HG03442 (cell line): Measurements from ENCODE around the gene LCP2.

ENCODE experiments used
- ATAC-seq: cut with Tn5 transposase; IDR thresholded peaks from one replicate; pipeline ENCODE4 v1.9.1; 2021; ENCODE audit warnings: mild to moderate bottlenecking, moderate library complexity; ENCODE audit not compliant: unreplicated experiment

The LCP2 gene

GRCh38 chr5:170297589-170298462 lies at the start of gene LCP2:
Gene LCP2 (minus strand): TSS chr5:170297777. CDS start chr5:170297611, 166 bp downstream.
- ATAC-seq, result peak; percentile 28

- no peak for ATAC-seq
Observed at GRCh38 chr5:170347022-170347567, 49.5 kb upstream of the LCP2 start.

- ATAC-seq, result no peak
Observed at GRCh38 chr5:170345971-170346370, 48.4 kb upstream of the LCP2 start.

- ATAC-seq, result no peak
Observed at GRCh38 chr5:170343177-170343576, 45.6 kb upstream of the LCP2 start.

- no peak for ATAC-seq
Observed at GRCh38 chr5:170342153-170342725, 44.7 kb upstream of the LCP2 start.

GRCh38 chr5:170341545-170341944 lies 44.0 kb upstream of the LCP2 start:
- no peak for ATAC-seq

- ATAC-seq, result no peak
Observed at GRCh38 chr5:170339780-170340167, 42.2 kb upstream of the LCP2 start.

GRCh38 chr5:170338933-170339779 lies 41.6 kb upstream of the LCP2 start:
- ATAC-seq, result peak; percentile 96

GRCh38 chr5:170338291-170338690 lies 40.7 kb upstream of the LCP2 start:
- no peak for ATAC-seq

- no peak for ATAC-seq
Observed at GRCh38 chr5:170337045-170337733, 39.6 kb upstream of the LCP2 start.

GRCh38 chr5:170336065-170336464 lies 38.5 kb upstream of the LCP2 start:
- ATAC-seq, result no peak

- no peak for ATAC-seq
Observed at GRCh38 chr5:170334626-170335025, 37.0 kb upstream of the LCP2 start.

- ATAC-seq, result peak; percentile 42
Observed at GRCh38 chr5:170333161-170333910, 35.8 kb upstream of the LCP2 start.

- ATAC-seq, result no peak
Observed at GRCh38 chr5:170332058-170332457, 34.5 kb upstream of the LCP2 start.

- no peak for ATAC-seq
Observed at GRCh38 chr5:170330568-170331054, 33.0 kb upstream of the LCP2 start.

GRCh38 chr5:170329524-170329923 lies 31.9 kb upstream of the LCP2 start:
- ATAC-seq, result no peak

GRCh38 chr5:170327829-170328228 lies 30.3 kb upstream of the LCP2 start:
- ATAC-seq, result no peak

- ATAC-seq, result no peak
Observed at GRCh38 chr5:170327168-170327567, 29.6 kb upstream of the LCP2 start.

- no peak for ATAC-seq
Observed at GRCh38 chr5:170319301-170319700, 21.7 kb upstream of the LCP2 start.

GRCh38 chr5:170317499-170317898 lies 19.9 kb upstream of the LCP2 start:
- ATAC-seq, result no peak
